Aorta (tissue), 5 donors: ENCODE results near the gene PRIM1. TPM values are rescaled to one million over a fixed set of nuclear protein-coding genes. Genes with fewer than 3 reads are reported as not detected.
A peak's percentile ranks its signal among the peaks of the same experiment; 100 is the strongest.
"Not testable (repeated sequence)": the region's sequence is repeated elsewhere in the genome, so short reads cannot be mapped to it uniquely, and the experiment has no call there.

Source experiments
- ATAC-seq: fragments of 200-7000 bp; cut with Tn5 transposase; one replicate; pipeline ENCODE4 v1.9.1; 2022; ENCODE audit warnings: moderate library complexity; ENCODE audit not compliant: low FRiP score
- DNase-seq, 2 donors: peaks; one replicate each; pipeline ENCODE4 v3.0.0-alpha.2; 2020
- H3K27ac ChIP-seq, 2 donors: one replicate each; pipeline ENCODE4 v1.5.1; 2013; ENCODE audit warnings: low read length in 2 of 2, mild to moderate bottlenecking in 2 of 2, moderate library complexity in 2 of 2, control low read depth in 1 of 2, inconsistent platforms in 1 of 2, low read depth in 1 of 2
- H3K27me3 ChIP-seq, 2 donors: one replicate each; pipeline ENCODE4 v1.6.1; 2013; ENCODE audit warnings: control low read depth in 1 of 2, low read length in 1 of 2, mild to moderate bottlenecking in 1 of 2, moderate library complexity in 1 of 2; ENCODE audit not compliant: insufficient read depth in 2 of 2, control insufficient read depth in 1 of 2
- H3K36me3 ChIP-seq, 2 donors: one replicate each; pipeline ENCODE4 v1.6.1; 2013; ENCODE audit warnings: control low read depth in 1 of 2, low read length in 1 of 2, mild to moderate bottlenecking in 1 of 2; ENCODE audit not compliant: insufficient read depth in 2 of 2, control insufficient read depth in 1 of 2
- H3K4me1 ChIP-seq, 2 donors: one replicate each; pipeline ENCODE4 v1.6.1; 2013; ENCODE audit warnings: low read length in 2 of 2, control low read depth in 1 of 2, mild to moderate bottlenecking in 1 of 2, moderate library complexity in 1 of 2; ENCODE audit not compliant: insufficient read depth in 2 of 2, control insufficient read depth in 1 of 2
- H3K4me3 ChIP-seq, 2 donors: one replicate each; pipeline ENCODE4 v1.5.1; 2013; ENCODE audit warnings: low read length in 2 of 2, control low read depth in 1 of 2, mild to moderate bottlenecking in 1 of 2
- H3K9me3 ChIP-seq: one replicate; pipeline ENCODE4 v1.6.1; 2013; ENCODE audit warnings: mild to moderate bottlenecking, low read length; ENCODE audit not compliant: control insufficient read depth
- WGBS, 2 donors: extraction: QIAGEN DNeasy Blood & Tissue Kit; methylation state at CpG; one replicate each; pipeline ENCODE4 v1.1.7; 2013; 5-methylcytosine and 5-hydroxymethylcytosine counted together
- intact Hi-C, 2 donors: fragments of 100-400 bp; cut with DNase I; formaldehyde crosslinking; loops; one replicate each; pipeline versions ENCODE4 v1.14.2 to v1.15.0; 2022
- polyA plus RNA-seq, 2 donors: library from polyadenylated mRNA; stranded (reverse); fragments of 200-250 nt; gene quantifications; one replicate each; pipeline ENCODE4 v1.2.3, GENCODE V29; 2013
- total RNA-seq, 2 donors: library from RNA; stranded (reverse); fragmentation: NEBNext Ultra II Directional; extraction: Animal tissue kit (Norgen Biotek cat#: 25700); gene quantifications; one replicate each; pipeline ENCODE4 v1.2.1, GENCODE V29; 2021
- donor health status: healthy with polysubstance abuse.
- donor health status: Bipolar disorder and iron deficiency.
- donor health status: DM: no; HTN: no; CAD: no.
- donor health status: DM: no; HTN: no; CAD: no.
- donor health status: DM: yes; HTN: yes; CAD: no.

PRIM1 gene
- total and polyA plus RNA-seq, 4 donors, result 1.9 to 4.6 (median 2.8) TPM

GRCh38 chr12:56704522-56704921 lies 47.6 kb downstream of the PRIM1 start:
- peak in 1 of 2 donors; percentile 20 for DNase-seq
- H3K4me3 ChIP-seq, ATAC-seq, intact Hi-C loops, H3K9me3 ChIP-seq, H3K36me3 ChIP-seq, H3K27ac ChIP-seq, H3K27me3 ChIP-seq, H3K4me1 ChIP-seq: not testable (repeated sequence)
- WGBS, 2 donors, result 74 to 83% methylated on average over 5 of the region's 5 CpGs

- Histone ChIP-seq H3K4me1 (no peaks in the 10 kb centered on the region), H3K4me3 (no peak overlapping the region), H3K27ac (no peak overlapping the region), H3K27me3 (no peaks in the 10 kb centered on the region), H3K36me3 (no peaks in the 10 kb centered on the region), H3K9me3 (no peaks in the 10 kb centered on the region)
- DNase-seq (no peak), ATAC-seq (no peak)
- intact Hi-C loops, result no loop called here
- WGBS, 2 donors, result 79 to 84% methylated on average over 3 of the region's 3 CpGs
These were observed 53.0 kb downstream of the PRIM1 start for GRCh38 chr12:56699020-56699661.

- Histone ChIP-seq H3K27me3 (no peaks in the 10 kb centered on the region), H3K9me3 (no peaks in the 10 kb centered on the region), H3K36me3 (no peaks in the 10 kb centered on the region), H3K27ac (no peak overlapping the region), H3K4me1 (no peaks in the 10 kb centered on the region), H3K4me3 (no peak overlapping the region)
- 36 to 47% methylated on average over 2 of the region's 2 CpGs for WGBS, 2 donors
- ATAC-seq, result no peak
- intact Hi-C loops, result no loop called here
- peak in 1 of 2 donors; percentile 31 for DNase-seq
These were observed 56.6 kb downstream of the PRIM1 start for GRCh38 chr12:56695327-56696101.

DNA sequence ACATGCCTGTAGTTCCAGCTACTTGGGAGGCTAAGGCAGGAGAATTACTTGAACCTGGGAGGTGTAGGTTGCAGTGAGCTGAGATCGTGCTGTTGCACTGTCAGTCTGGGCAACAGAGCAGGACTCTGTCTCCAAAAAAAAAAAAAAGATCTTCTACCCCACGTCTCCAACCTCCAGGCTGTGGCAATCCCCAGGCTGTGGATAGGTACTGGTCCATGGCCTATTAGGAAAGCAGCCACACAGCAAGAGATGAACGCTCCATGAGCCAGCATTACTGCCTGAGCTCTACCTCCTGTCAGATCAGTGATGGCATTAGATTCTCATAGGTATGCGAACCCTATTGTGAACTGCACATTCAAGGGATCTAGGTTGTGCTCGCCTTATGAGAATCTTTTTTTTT lies 58.0 kb downstream of the PRIM1 start:
- 86 to 91% methylated on average over 5 of the region's 5 CpGs for WGBS, 2 donors
- Histone ChIP-seq H3K4me1 (no peaks in the 10 kb centered on the region), H3K27me3 (no peaks in the 10 kb centered on the region), H3K4me3 (no peak overlapping the region), H3K27ac (no peak overlapping the region), H3K36me3 (no peaks in the 10 kb centered on the region), H3K9me3 (no peaks in the 10 kb centered on the region)
- DNase-seq, result peak in 1 of 2 donors; percentile 21
- intact Hi-C loops, result no loop called here
- no peak for ATAC-seq

GRCh38 chr12:56688846-56689109 lies 63.3 kb downstream of the PRIM1 start:
- Histone ChIP-seq H3K4me3 (peak overlapping the region; percentile 42 to 60), H3K36me3 (no peaks in the 10 kb centered on the region), H3K9me3 (no peaks in the 10 kb centered on the region), H3K27me3 (no peaks in the 10 kb centered on the region), H3K27ac (peak overlapping the region; percentile 64 to 77), H3K4me1 (no peaks in the 10 kb centered on the region)
- intact Hi-C loops, result loop anchor here (1.0 to 5.0 kb wide), 4 partner anchors 36 to 399 kb away; partner anchors contain the start of genes NACA (in 2 of the 2) and NAB2 (in 1 of the 2)
- 0 to 2% methylated on average over 7 of the region's 7 CpGs for WGBS, 2 donors
- no peak for DNase-seq
- ATAC-seq, result no peak

- no peaks in the 10 kb centered on the region for H3K27me3 ChIP-seq
- WGBS, 2 donors, result 0 to 1% methylated on average over 48 to 64 of the region's 64 CpGs
- peak; percentile 99 for DNase-seq
- no peaks in the 10 kb centered on the region for H3K9me3 ChIP-seq
- peak; percentile 98 for ATAC-seq
- no peaks in the 10 kb centered on the region for H3K4me1 ChIP-seq
- intact Hi-C loops, result loop anchor here (1.0 to 5.0 kb wide), 4 partner anchors 37 to 399 kb away; partner anchors contain the start of genes NACA (in 2 of the 2) and NAB2 (in 1 of the 2)
- peak within 1 kb of the TSS; percentile 69 to 75 for H3K4me3 ChIP-seq
- H3K36me3 ChIP-seq, result no peaks in the 10 kb centered on the region
- H3K27ac ChIP-seq, result peak within 1 kb of the TSS; percentile 77 to 83
These were observed 63.8 kb downstream of the PRIM1 start, which contains the start of gene PTGES3 for GRCh38 chr12:56688129-56688845. PTGES3 (minus strand) TSS chr12:56688284; CDS start chr12:56687999, 285 bp downstream.

DNA sequence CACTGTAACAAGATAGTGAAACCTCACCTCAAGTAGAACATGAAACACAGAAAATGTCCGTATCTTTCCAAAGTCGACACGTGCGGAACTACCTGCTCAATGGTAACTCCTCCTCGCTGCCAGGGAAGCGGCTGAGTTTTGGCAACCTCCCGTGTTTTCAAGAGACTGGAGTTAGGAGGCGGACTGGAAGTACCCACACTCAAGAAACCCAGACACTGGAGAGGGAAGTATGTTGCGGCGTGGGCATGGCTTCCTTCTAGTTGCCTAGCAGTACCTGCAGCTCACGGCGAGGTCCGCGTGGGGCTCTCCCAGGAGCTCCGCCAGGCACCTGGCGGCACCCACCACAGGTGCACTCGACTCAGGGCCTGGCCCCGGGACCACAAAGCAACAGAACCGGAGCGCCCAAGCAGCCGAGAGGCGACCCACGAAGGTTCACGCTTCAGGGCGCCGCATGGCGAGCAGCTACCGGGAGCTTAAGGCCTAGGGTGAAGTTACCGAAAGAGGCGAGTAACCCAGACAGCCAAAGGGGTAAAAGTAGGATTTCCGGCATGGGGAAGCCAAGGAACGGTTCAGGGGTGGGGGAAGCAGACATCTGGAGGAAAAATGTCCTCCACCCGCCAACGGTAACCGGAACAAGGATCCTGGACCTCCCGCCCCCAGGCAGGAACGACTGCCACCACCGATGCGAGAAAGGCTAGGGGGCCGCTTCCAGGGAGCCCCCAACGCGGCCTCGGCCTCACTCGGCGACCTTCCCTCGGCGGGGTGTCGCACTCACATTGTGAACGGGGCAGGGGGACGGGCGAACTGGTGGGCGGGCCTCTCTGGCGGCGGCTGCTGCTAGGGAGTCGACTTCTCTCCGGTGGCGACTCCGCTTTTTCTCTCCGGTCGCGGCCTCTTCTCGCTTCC lies 64.6 kb downstream of the PRIM1 start:
- 0% methylated on average over 52 to 62 of the region's 62 CpGs for WGBS, 2 donors

More for the DNA sequence above, 64.6 kb downstream of the PRIM1 start:
- DNase-seq, result peak; percentile 74 to 82
- ATAC-seq, result peak; percentile 80
- Histone ChIP-seq H3K4me3 (peak overlapping the region; percentile 69 to 75), H3K9me3 (no peaks in the 10 kb centered on the region), H3K27me3 (no peaks in the 10 kb centered on the region), H3K36me3 (no peaks in the 10 kb centered on the region), H3K4me1 (no peaks in the 10 kb centered on the region), H3K27ac (peak overlapping the region; percentile 68 to 83)
- intact Hi-C loops, result loop anchor here (1.0 to 5.0 kb wide), 4 partner anchors 37 to 400 kb away; partner anchors contain the start of genes NACA (in 2 of the 2) and NAB2 (in 1 of the 2)
